BE2C (cell line): ENCODE data around the gene P2RY13.

Experiments used
- DNase-seq: peaks from one replicate; pipeline ENCODE4 v3.0.0-alpha.2; 2020
- H3K27me3 ChIP-seq: fragments of 250-450 bp; sonication (Bioruptor Pico); 2 replicates; pipeline ENCODE4 v1.5.1; 2020; ENCODE audit warnings: mild to moderate bottlenecking
- H3K36me3 ChIP-seq: fragments of 250-450 bp; sonication (Bioruptor Pico); 2 replicates; pipeline ENCODE4 v1.5.1; 2020; ENCODE audit warnings: mild to moderate bottlenecking
- H3K4me1 ChIP-seq: fragments of 250-450 bp; sonication (Bioruptor Pico); 2 replicates; pipeline ENCODE4 v1.5.1; 2020
- H3K4me3 ChIP-seq: 2 replicates; pipeline ENCODE4 v1.5.1; 2011; ENCODE audit warnings: low read depth, low read length
- H3K9me3 ChIP-seq: fragments of 250-450 bp; sonication (Bioruptor Pico); 2 replicates; pipeline ENCODE4 v1.5.1; 2020
- TF ChIP-seq, protein P1 (sequence below): IDR thresholded peaks from 2 replicates; pipeline ENCODE4 v1.5.1; 2012; ENCODE audit warnings: mild to moderate bottlenecking, low read depth, low read length

P2RY13 gene

DNA sequence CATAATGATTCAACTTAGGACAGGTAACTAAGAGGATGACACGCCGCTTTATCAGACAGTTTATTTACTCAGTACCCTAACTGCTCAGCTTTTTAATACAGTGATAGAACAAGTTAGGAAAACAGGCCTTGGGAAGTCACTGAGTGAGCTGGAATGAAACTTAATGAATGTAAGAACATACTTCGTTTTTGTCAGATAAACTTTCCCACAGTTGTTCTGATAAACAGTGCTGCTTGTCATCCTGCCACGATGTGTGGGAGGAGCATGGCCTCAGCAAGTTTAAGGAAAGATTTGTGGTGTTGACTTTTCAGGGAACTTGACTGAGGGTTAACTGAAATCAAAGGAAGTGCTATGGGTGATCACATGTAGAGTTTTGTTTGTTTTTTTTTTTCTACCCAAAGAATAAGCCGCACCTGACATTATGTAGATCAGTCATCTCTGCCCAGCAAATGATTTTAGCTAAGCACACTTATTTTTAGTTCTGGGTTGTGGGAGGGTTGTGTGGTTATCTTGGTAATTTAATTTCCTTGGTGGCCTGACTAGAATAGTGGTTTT is 45.4 kb downstream of the P2RY13 start:
- no peak for DNase-seq
- Histone ChIP-seq H3K4me3 (no peak overlapping the region), H3K36me3 (no peaks in the 10 kb centered on the region), H3K9me3 (no peaks in the 10 kb centered on the region), H3K27me3 (no peaks in the 10 kb centered on the region), H3K4me1 (peaks cover 5% of the 10 kb centered on the region; the same call in 1 of the 2 replicates)
- TF ChIP-seq, protein P1, sequence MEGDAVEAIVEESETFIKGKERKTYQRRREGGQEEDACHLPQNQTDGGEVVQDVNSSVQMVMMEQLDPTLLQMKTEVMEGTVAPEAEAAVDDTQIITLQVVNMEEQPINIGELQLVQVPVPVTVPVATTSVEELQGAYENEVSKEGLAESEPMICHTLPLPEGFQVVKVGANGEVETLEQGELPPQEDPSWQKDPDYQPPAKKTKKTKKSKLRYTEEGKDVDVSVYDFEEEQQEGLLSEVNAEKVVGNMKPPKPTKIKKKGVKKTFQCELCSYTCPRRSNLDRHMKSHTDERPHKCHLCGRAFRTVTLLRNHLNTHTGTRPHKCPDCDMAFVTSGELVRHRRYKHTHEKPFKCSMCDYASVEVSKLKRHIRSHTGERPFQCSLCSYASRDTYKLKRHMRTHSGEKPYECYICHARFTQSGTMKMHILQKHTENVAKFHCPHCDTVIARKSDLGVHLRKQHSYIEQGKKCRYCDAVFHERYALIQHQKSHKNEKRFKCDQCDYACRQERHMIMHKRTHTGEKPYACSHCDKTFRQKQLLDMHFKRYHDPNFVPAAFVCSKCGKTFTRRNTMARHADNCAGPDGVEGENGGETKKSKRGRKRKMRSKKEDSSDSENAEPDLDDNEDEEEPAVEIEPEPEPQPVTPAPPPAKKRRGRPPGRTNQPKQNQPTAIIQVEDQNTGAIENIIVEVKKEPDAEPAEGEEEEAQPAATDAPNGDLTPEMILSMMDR, result no peak

DNA sequence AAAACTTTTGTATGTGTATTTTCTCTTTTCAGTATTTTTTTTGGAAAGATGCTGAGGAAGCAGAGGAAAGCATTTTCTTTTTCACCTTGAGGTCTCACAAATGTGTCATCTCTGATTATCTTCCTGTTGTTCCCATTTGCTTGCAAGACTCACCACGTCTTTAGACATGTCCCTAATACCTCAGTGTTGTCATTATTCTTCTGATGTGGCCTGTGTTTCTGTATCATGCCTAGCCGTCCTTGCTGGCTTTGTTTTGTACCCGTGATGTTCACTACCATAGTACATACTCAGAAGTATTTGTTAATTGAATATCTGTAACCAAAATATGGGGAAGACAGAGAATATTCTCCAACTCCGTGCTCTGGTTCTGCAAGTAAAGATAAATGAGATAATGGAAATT is 46.0 kb downstream of the P2RY13 start:
- DNase-seq, result no peak
- H3K4me3 ChIP-seq, result no peak overlapping the region
- TF ChIP-seq, protein P1, result no peak
- no peaks in the 10 kb centered on the region for H3K36me3 ChIP-seq
- H3K9me3 ChIP-seq, result no peaks in the 10 kb centered on the region
- peaks cover 5% of the 10 kb centered on the region; the same call in 1 of the 2 replicates for H3K4me1 ChIP-seq
- no peaks in the 10 kb centered on the region for H3K27me3 ChIP-seq

GRCh38 chr3:151282921-151283320 is 46.4 kb downstream of the P2RY13 start:
- TF ChIP-seq, protein P1, result peak; percentile 65
- Histone ChIP-seq H3K36me3 (no peaks in the 10 kb centered on the region), H3K4me3 (no peak overlapping the region), H3K9me3 (no peaks in the 10 kb centered on the region), H3K4me1 (peaks cover 5% of the 10 kb centered on the region; the same call in 1 of the 2 replicates), H3K27me3 (no peaks in the 10 kb centered on the region)
- no peak for DNase-seq

- H3K4me1 ChIP-seq, result peaks cover 5% of the 10 kb centered on the region; the same call in 1 of the 2 replicates
- H3K27me3 ChIP-seq, result no peaks in the 10 kb centered on the region
- no peaks in the 10 kb centered on the region for H3K36me3 ChIP-seq
- H3K9me3 ChIP-seq, result no peaks in the 10 kb centered on the region
- TF ChIP-seq, protein P1, result no peak
- H3K4me3 ChIP-seq, result no peak overlapping the region
- no peak for DNase-seq
Measured at GRCh38 chr3:151281671-151282324, 47.6 kb downstream of the P2RY13 start.

DNA sequence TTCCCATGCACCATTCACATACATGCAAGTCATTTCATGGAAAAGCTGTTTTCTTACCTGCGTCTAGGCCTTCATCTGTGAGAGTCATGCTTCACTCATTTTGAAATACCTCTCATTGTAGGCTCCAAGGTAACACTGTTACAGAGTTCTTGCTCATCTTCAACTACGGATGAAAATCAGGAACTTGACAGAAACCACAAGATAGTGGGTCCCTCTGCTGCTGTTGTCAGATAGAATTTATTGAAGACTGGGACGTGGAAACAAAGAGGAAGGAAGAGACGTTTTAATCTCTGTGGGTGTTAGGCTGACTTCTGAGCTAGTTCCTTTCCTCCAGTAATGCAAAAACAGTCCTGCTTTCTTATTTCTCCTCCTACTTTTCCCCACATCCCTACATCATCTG is 51.1 kb downstream of the P2RY13 start, which contains the start of gene P2RY14:
P2RY14 (minus strand) TSS at position 313 of the 400 bp plus-strand sequence. CDS start 64,226 bp downstream, outside the sequence.
- no peak for DNase-seq
- H3K27me3 ChIP-seq, result no peaks in the 10 kb centered on the region
- H3K4me3 ChIP-seq, result no peak within 1 kb of the TSS
- no peaks in the 10 kb centered on the region for H3K36me3 ChIP-seq
- H3K9me3 ChIP-seq, result no peaks in the 10 kb centered on the region
- TF ChIP-seq, protein P1, result no peak
- H3K4me1 ChIP-seq, result no peaks in the 10 kb centered on the region; the same call in 1 of the 2 replicates

DNA sequence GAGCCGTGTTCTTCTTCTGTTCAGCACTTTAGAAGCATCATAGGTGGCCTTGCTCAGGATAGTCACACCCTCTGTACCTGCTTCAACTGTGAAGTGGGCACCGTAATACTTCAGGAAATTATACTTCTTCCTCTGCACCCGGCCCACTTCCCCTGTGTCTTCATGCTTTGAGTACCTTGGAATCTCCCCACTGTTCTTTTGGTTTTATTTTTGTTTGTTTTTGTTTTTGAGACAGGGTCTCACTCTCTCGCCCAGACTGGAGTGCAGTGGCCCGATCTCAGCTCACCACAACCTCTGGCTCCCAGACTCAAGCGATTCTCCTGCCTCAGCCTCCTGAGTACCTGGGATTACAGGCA is 52.7 kb downstream of the P2RY13 start:
- Histone ChIP-seq H3K4me1 (no peaks in the 10 kb centered on the region; the same call in 1 of the 2 replicates), H3K9me3 (no peaks in the 10 kb centered on the region), H3K36me3 (no peaks in the 10 kb centered on the region), H3K27me3 (no peaks in the 10 kb centered on the region), H3K4me3 (no peak overlapping the region)
- DNase-seq, result no peak
- TF ChIP-seq, protein P1, result no peak
